ENCODE results near the gene FERMT3. TPM values are rescaled to one million over a fixed set of nuclear protein-coding genes. Genes with fewer than 3 reads are reported as not detected.
"Not testable (repeated sequence)": the region's sequence is repeated elsewhere in the genome, so short reads cannot be mapped to it uniquely, and the experiment has no call there.

Gene FERMT3
- total RNA-seq, 1 experiment from 2014 or later: 5.9 TPM

GRCh38 chr11:64233913-64234586 lies 27.5 kb downstream of the FERMT3 start, which contains the start of gene VEGFB:
VEGFB (plus strand) TSS chr11:64234584; CDS start chr11:64234834, 250 bp downstream.
- peak; percentile 44 for DNase-seq (ENCODE audit: low spot score)

GRCh38 chr11:64234647-64235379 lies 28.3 kb downstream of the FERMT3 start:
- DNase-seq (ENCODE audit: low spot score): peak; percentile 51

GRCh38 chr11:64235437-64236161 lies 29.1 kb downstream of the FERMT3 start:
- DNase-seq (ENCODE audit: low spot score): no peak

- peak; percentile 98 for DNase-seq (ENCODE audit: low spot score)
Observed at GRCh38 chr11:64237484-64237951, 31.0 kb downstream of the FERMT3 start.

- no peak for DNase-seq (ENCODE audit: low spot score)
Observed at GRCh38 chr11:64238076-64238475, 31.6 kb downstream of the FERMT3 start.

GRCh38 chr11:64238999-64239398 lies 32.5 kb downstream of the FERMT3 start:
- DNase-seq (ENCODE audit: low spot score): no peak

GRCh38 chr11:64239662-64240434 lies 33.3 kb downstream of the FERMT3 start:
- no peak for DNase-seq (ENCODE audit: low spot score)

GRCh38 chr11:64240435-64241240 lies 34.1 kb downstream of the FERMT3 start, which contains the start of gene FKBP2:
FKBP2 (plus strand) TSS chr11:64241095; CDS start chr11:64242388, 1,293 bp downstream.
- DNase-seq (ENCODE audit: low spot score): peak; percentile 99

GRCh38 chr11:64241241-64241490 lies 34.6 kb downstream of the FERMT3 start:
- peak; percentile 100 for DNase-seq (ENCODE audit: low spot score)

- DNase-seq (ENCODE audit: low spot score): peak; percentile 46
Observed at GRCh38 chr11:64241491-64242374, 35.2 kb downstream of the FERMT3 start.

- DNase-seq (ENCODE audit: low spot score): no peak
Observed at GRCh38 chr11:64243236-64243854, 36.8 kb downstream of the FERMT3 start.

- no peak for DNase-seq (ENCODE audit: low spot score)
Observed at GRCh38 chr11:64244107-64244506, 37.6 kb downstream of the FERMT3 start.

- no peak for DNase-seq (ENCODE audit: low spot score)
Observed at GRCh38 chr11:64244966-64245365, 38.4 kb downstream of the FERMT3 start.

GRCh38 chr11:64245401-64245796 lies 38.9 kb downstream of the FERMT3 start:
- no peak for DNase-seq (ENCODE audit: low spot score)

- peak; percentile 84 for DNase-seq (ENCODE audit: low spot score)
Observed at GRCh38 chr11:64245797-64246620, 39.5 kb downstream of the FERMT3 start.

GRCh38 chr11:64246621-64246870 lies 40.0 kb downstream of the FERMT3 start:
- DNase-seq (ENCODE audit: low spot score): not testable (repeated sequence)

- peak; percentile 90 for DNase-seq (ENCODE audit: low spot score)
Observed at GRCh38 chr11:64246871-64247728, 40.6 kb downstream of the FERMT3 start, which contains the start of gene PPP1R14B. PPP1R14B (minus strand) TSS chr11:64246943; CDS start chr11:64246673, 270 bp downstream.
